Astrocyte (in vitro differentiated cells and primary cell): ENCODE measurements around the gene NOS1AP. TPM values are rescaled to one million over a fixed set of nuclear protein-coding genes. Genes with fewer than 3 reads are reported as not detected.
"Not testable (repeated sequence)": the region's sequence is repeated elsewhere in the genome, so short reads cannot be mapped to it uniquely, and the experiment has no call there.

Experiments
- DNase-seq: peaks from one replicate; pipeline ENCODE4 v3.0.0-alpha.2; 2010; ENCODE audit warnings: low read depth
- FAIRE-seq: peaks from 2 replicates; lab custom pipeline; 2011; peaks lifted over from hg19 to GRCh38; lab: Jason Lieb, UNC
- H2AFZ ChIP-seq: 2 replicates; pipeline ENCODE4 v1.6.0; 2012; ENCODE audit warnings: low read depth, low read length, inconsistent platforms
- H3K27ac ChIP-seq: 2 replicates; pipeline ENCODE4 v1.5.1; 2011; ENCODE audit warnings: low read depth, low read length, inconsistent platforms
- H3K27me3 ChIP-seq: 2 replicates; pipeline ENCODE4 v1.6.0; 2011; ENCODE audit warnings: low read length, inconsistent platforms; ENCODE audit not compliant: insufficient read depth
- H3K36me3 ChIP-seq: 2 replicates; pipeline ENCODE4 v1.5.1; 2011; ENCODE audit warnings: low read length, inconsistent platforms; ENCODE audit not compliant: insufficient read depth
- H3K4me1 ChIP-seq: 2 replicates; pipeline ENCODE4 v1.5.1; 2011; ENCODE audit warnings: low read length, inconsistent platforms; ENCODE audit not compliant: insufficient read depth
- H3K4me2 ChIP-seq: 2 replicates; pipeline ENCODE4 v1.6.0; 2012; ENCODE audit warnings: low read length, inconsistent platforms
- H3K4me3 ChIP-seq: 2 replicates; pipeline ENCODE4 v1.5.1; 2011; ENCODE audit warnings: low read depth, mild to moderate bottlenecking, low read length, inconsistent platforms; ENCODE audit not compliant: insufficient read depth
- H3K79me2 ChIP-seq: 2 replicates; pipeline ENCODE4 v1.6.0; 2012; ENCODE audit warnings: mild to moderate bottlenecking, low read length, inconsistent platforms; ENCODE audit not compliant: insufficient read depth
- H3K9ac ChIP-seq: 2 replicates; pipeline ENCODE4 v1.6.0; 2012; ENCODE audit warnings: mild to moderate bottlenecking, low read length, inconsistent platforms
- H3K9me3 ChIP-seq: 2 replicates; pipeline ENCODE4 v1.5.1; 2012; ENCODE audit warnings: low read depth, mild to moderate bottlenecking, low read length, inconsistent platforms; ENCODE audit not compliant: insufficient read depth
- H4K20me1 ChIP-seq: 2 replicates; pipeline ENCODE4 v1.6.0; 2012; ENCODE audit warnings: low read length, inconsistent platforms; ENCODE audit not compliant: insufficient read depth
- H3K27ac Mint-ChIP-seq: one replicate; pipeline ENCODE4 v1.8.0; 2021; ENCODE audit warnings: mild to moderate bottlenecking, mixed read lengths; ENCODE audit not compliant: unreplicated experiment
- H3K27me3 Mint-ChIP-seq: one replicate; pipeline ENCODE4 v1.8.0; 2021; ENCODE audit warnings: low read depth, mixed read lengths; ENCODE audit not compliant: unreplicated experiment
- H3K36me3 Mint-ChIP-seq: one replicate; pipeline ENCODE4 v1.8.0; 2021; ENCODE audit warnings: low read depth, mixed read lengths; ENCODE audit not compliant: unreplicated experiment
- H3K4me1 Mint-ChIP-seq: one replicate; pipeline ENCODE4 v1.8.0; 2021; ENCODE audit warnings: low read depth, mixed read lengths; ENCODE audit not compliant: unreplicated experiment
- H3K4me3 Mint-ChIP-seq: one replicate; pipeline ENCODE4 v1.8.0; 2021; ENCODE audit warnings: mild to moderate bottlenecking, moderate library complexity, mixed read lengths; ENCODE audit not compliant: unreplicated experiment
- H3K9me3 Mint-ChIP-seq: one replicate; pipeline ENCODE4 v1.8.0; 2021; ENCODE audit warnings: mild to moderate bottlenecking, mixed read lengths; ENCODE audit not compliant: unreplicated experiment
- CTCF ChIP-seq: IDR thresholded peaks from 2 replicates; pipeline ENCODE4 v1.5.1; 2011; ENCODE audit warnings: low read depth, mild to moderate bottlenecking, inconsistent platforms, low read length, moderate library complexity; ENCODE audit not compliant: insufficient read depth
- EZH2 ChIP-seq: IDR thresholded peaks from 2 replicates; pipeline ENCODE4 v1.6.1; 2012; ENCODE audit warnings: mild to moderate bottlenecking, low read length, inconsistent platforms; ENCODE audit not compliant: insufficient read depth
- total RNA-seq: library from RNA; stranded (reverse); gene quantifications from 2 replicates; pipeline ENCODE4 v1.2.1, GENCODE V29; 2021

The NOS1AP gene
- total RNA-seq, 1 donor from 2014 or later = 1.2 TPM

GRCh38 chr1:162347281-162347680 lies 277.8 kb downstream of the NOS1AP start:
- no peaks in the 10 kb centered on the region for H3K36me3 Mint-ChIP-seq
- Histone ChIP-seq H4K20me1 (no peaks in the 10 kb centered on the region), H3K4me2 (no peak overlapping the region), H3K27me3 (no peaks in the 10 kb centered on the region), H3K36me3 (no peaks in the 10 kb centered on the region), H3K4me3 (no peak overlapping the region), H3K27ac (no peak overlapping the region), H2AFZ (no peak overlapping the region), H3K79me2 (no peaks in the 10 kb centered on the region), H3K9me3 (no peaks in the 10 kb centered on the region), H3K4me1 (peaks cover 21% of the 10 kb centered on the region), H3K9ac (no peak overlapping the region)
- no peaks in the 10 kb centered on the region for H3K9me3 Mint-ChIP-seq
- FAIRE-seq (no peak), DNase-seq (no peak)
- TF ChIP-seq CTCF (no peak), EZH2 (no peak)
- peaks cover 24% of the 10 kb centered on the region for H3K4me1 Mint-ChIP-seq
- no peak overlapping the region for H3K27ac Mint-ChIP-seq
- no peak overlapping the region for H3K4me3 Mint-ChIP-seq
- no peaks in the 10 kb centered on the region for H3K27me3 Mint-ChIP-seq

- Mint-ChIP-seq H3K9me3 (no peaks in the 10 kb centered on the region), H3K4me3 (no peak overlapping the region), H3K36me3 (peaks cover 1% of the 10 kb centered on the region), H3K4me1 (peaks cover 32% of the 10 kb centered on the region), H3K27ac (peak overlapping the region; percentile 93), H3K27me3 (no peaks in the 10 kb centered on the region)
- no peak for FAIRE-seq
- H3K9me3 ChIP-seq = no peaks in the 10 kb centered on the region
- H3K27ac ChIP-seq = peak overlapping the region; percentile 67
- H3K36me3 ChIP-seq = no peaks in the 10 kb centered on the region
- H3K79me2 ChIP-seq = no peaks in the 10 kb centered on the region
- peak overlapping the region; percentile 32 for H3K9ac ChIP-seq
- H3K4me3 ChIP-seq = peak overlapping the region; percentile 24
- no peak for TF ChIP-seq CTCF
- no peak for TF ChIP-seq EZH2
- H3K27me3 ChIP-seq = no peaks in the 10 kb centered on the region
- H2AFZ ChIP-seq = peak overlapping the region; percentile 62
- DNase-seq = peak; percentile 93
- H4K20me1 ChIP-seq = no peaks in the 10 kb centered on the region
- peak overlapping the region; percentile 74 for H3K4me2 ChIP-seq
- peaks cover 21% of the 10 kb centered on the region for H3K4me1 ChIP-seq
Observed at GRCh38 chr1:162349635-162350330, 280.3 kb downstream of the NOS1AP start.

- no peak overlapping the region for H3K9ac ChIP-seq
- no peak for DNase-seq
- no peaks in the 10 kb centered on the region for H3K9me3 ChIP-seq
- H3K27ac Mint-ChIP-seq = no peak overlapping the region
- H2AFZ ChIP-seq = no peak overlapping the region
- H3K9me3 Mint-ChIP-seq = no peaks in the 10 kb centered on the region
- no peak overlapping the region for H3K4me3 ChIP-seq
- no peaks in the 10 kb centered on the region for H3K27me3 ChIP-seq
- no peak for FAIRE-seq
- H3K79me2 ChIP-seq = no peaks in the 10 kb centered on the region
- no peak overlapping the region for H3K4me3 Mint-ChIP-seq
- peaks cover 32% of the 10 kb centered on the region for H3K4me1 Mint-ChIP-seq
- no peak overlapping the region for H3K4me2 ChIP-seq
- peaks cover 21% of the 10 kb centered on the region for H3K4me1 ChIP-seq
- no peaks in the 10 kb centered on the region for H3K27me3 Mint-ChIP-seq
- no peaks in the 10 kb centered on the region for H3K36me3 ChIP-seq
- H3K27ac ChIP-seq = no peak overlapping the region
- no peak for TF ChIP-seq EZH2
- TF ChIP-seq CTCF = no peak
- peaks cover 1% of the 10 kb centered on the region for H3K36me3 Mint-ChIP-seq
- no peaks in the 10 kb centered on the region for H4K20me1 ChIP-seq
Observed at GRCh38 chr1:162351246-162351842, 281.9 kb downstream of the NOS1AP start.

GRCh38 chr1:162351874-162352273 lies 282.4 kb downstream of the NOS1AP start:
- not testable (repeated sequence) for FAIRE-seq

More at GRCh38 chr1:162351874-162352273, 282.4 kb downstream of the NOS1AP start:
- not testable (repeated sequence) for H3K4me3 ChIP-seq, H3K27ac Mint-ChIP-seq, H3K27me3 Mint-ChIP-seq, H2AFZ ChIP-seq, H3K79me2 ChIP-seq, H3K9me3 Mint-ChIP-seq, H3K36me3 Mint-ChIP-seq, DNase-seq, H3K27me3 ChIP-seq, H3K27ac ChIP-seq, H3K4me2 ChIP-seq, H3K4me3 Mint-ChIP-seq, H3K9ac ChIP-seq, H3K36me3 ChIP-seq, H4K20me1 ChIP-seq, H3K9me3 ChIP-seq
- H3K4me1 ChIP-seq = peaks cover 21% of the 10 kb centered on the region
- H3K4me1 Mint-ChIP-seq = peaks cover 32% of the 10 kb centered on the region
